Amniotic epithelial cell (primary cell): ENCODE results near the gene PTPRQ.

ENCODE experiments used
- DNase-seq: peaks from one replicate; pipeline ENCODE4 v3.0.0-alpha.2; 2010; ENCODE audit warnings: low read depth

Gene PTPRQ

GRCh38 chr12:80643961-80644360 lies 199.9 kb downstream of the PTPRQ start:
- no peak for DNase-seq

- peak; percentile 86 for DNase-seq
Measured at GRCh38 chr12:80648881-80649280, 204.8 kb downstream of the PTPRQ start.

- peak; percentile 62 for DNase-seq
Measured at GRCh38 chr12:80655751-80656150, 211.7 kb downstream of the PTPRQ start.

DNA sequence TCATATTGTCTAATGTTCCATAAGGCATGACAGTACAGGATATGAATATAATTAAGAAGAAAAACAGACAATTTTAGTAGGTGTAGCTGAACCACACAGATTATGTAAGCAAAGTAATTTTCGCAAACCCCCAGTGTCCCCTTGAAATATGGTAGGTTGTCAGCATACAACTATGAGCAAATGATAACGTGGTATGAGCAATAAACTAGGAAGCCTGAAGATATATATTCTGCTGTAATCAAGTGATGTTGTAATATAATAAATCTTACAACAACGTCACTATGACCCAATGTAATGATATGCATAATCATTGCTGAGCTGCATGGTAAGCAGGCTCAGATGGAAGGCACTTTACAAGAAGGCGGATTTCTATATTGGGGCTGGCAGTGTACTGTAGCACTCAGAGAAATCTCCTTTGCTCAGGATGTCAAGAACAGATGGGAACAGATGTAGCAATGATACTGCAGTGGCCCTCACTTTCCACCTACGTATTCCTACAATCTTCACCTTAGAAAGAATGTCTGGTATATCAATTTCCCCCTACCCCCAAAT lies 215.6 kb downstream of the PTPRQ start:
- peak; percentile 90 for DNase-seq

DNA sequence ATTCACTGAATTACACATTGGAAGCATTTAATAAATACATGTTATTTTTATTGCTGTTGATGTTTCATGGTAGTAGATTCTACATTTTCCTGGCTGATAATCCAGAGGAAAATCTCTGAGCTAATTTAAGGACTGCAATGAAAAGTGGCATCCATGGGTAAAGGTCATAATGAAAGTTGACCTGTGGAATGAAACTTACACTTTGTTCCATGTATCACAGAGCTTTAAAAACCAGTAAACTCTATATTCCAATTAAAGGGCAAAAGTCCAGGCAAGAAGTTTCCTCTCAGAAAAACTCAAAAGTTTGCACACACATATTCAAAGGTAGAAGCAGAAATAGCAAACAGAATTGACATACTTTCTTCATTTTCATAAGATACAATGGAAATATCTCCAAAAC lies 218.6 kb downstream of the PTPRQ start:
- DNase-seq = no peak

DNA sequence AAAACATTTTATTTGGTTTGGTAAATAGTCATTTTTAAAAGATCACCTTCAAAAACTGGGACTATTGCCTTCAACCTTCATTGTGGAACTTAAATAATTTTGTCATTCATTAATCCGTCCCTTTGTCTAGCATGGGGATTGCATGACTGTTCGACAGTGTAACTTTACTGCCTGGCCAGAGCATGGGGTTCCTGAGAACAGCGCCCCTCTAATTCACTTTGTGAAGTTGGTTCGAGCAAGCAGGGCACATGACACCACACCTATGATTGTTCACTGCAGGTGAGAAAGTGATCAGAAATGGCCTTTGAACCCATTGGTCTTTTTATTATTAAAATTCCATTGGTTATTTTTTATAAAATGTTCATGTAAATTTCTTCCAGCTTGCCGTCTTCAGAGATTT lies 226.2 kb downstream of the PTPRQ start:
- DNase-seq = no peak

- peak; percentile 72 for DNase-seq
Measured at GRCh38 chr12:80676042-80676636, 232.1 kb downstream of the PTPRQ start.

DNA sequence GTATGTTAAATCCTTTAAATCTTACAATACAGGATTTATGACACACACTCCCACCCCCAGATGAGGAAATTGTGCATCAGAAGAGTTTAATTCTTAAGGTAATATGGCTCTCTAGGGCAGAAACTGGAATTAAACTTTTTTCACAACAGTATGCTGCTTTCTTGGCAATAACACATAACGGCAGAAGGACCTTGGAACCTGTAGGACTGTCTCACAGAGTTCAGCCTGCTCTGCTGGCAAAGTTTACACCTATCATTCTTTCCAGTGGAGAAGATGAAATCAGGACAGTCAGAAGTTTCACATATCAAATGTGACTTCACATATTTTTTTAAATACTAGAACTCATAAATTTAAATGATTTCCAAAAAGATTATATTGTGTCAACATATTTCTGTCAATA lies 232.8 kb downstream of the PTPRQ start:
- DNase-seq = no peak

- no peak for DNase-seq
Measured at GRCh38 chr12:80677994-80678393, 234.0 kb downstream of the PTPRQ start.

DNA sequence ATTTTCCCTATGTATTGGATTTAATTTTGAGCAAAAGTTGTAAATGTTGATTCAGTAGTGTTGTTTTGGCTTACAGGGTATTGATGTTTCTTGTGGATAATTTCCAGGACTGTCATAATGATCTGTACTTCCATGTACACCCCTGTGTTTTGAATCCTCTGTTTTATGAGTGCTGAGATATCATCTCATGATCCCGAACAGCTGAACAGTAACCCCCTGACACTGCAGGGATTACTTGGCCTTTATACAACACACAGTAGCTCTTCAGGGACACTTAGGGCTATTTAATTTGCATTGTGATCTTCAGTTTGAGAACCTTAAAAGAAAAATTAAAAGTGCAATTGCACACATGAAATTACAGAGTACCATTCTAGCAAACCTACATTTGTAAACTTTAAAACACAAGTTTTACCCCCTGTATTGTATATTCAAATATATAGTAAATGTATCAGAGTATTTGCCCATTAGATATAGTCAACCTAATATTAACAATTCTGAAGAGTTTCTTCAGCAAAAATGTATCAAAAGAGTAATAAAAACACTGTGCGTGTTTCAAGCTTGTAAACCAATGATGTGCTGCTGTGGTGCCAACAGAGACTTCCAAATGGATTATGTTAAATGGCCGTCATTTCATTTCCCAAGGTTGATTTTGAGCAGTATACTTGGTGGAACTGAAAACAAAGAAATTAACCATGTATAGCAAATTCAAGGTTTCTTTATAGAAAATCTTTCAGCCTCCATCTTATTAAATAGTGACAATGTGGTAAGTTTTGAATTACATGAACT lies 235.5 kb downstream of the PTPRQ start:
- DNase-seq = no peak

- no peak for DNase-seq
Measured at GRCh38 chr12:80681287-80681686, 237.3 kb downstream of the PTPRQ start.

DNA sequence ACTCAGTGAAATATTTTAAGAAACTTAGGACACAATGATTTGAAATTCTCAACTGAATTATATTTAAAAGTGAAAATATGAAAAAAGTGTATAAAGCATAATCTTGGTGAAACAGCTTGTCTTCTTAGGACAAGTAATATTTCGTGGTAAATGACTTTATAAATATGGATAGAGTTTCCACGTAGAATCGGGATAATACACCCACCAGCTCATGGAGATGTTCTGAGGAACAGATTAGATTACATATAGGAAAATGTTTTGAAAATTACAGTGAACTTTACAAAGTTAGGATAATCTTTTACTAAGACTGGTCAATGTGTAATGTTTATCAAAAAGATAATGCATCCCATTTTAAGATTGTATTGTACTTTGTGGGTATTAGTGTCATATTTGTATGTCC lies 237.8 kb downstream of the PTPRQ start:
- no peak for DNase-seq

GRCh38 chr12:80684077-80684495 lies 240.1 kb downstream of the PTPRQ start:
- DNase-seq = no peak

DNA sequence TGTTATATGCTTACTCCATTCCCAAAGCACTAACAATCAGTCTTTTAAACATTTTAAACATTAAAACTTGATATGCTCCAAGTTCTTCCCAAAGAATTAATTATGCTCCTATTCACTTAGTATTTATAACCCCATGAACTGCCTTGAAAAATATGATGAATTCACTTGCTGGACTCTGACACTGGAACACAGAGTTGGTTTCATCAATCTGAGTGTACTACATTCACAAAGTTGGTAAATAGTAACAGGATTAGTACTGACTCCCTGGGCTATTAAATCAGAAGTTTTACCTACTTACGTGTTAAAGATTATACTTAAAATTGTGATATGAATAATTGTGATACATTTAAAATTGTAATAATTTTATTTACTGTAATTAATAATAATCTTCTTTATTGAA lies 246.1 kb downstream of the PTPRQ start:
- DNase-seq = no peak

- no peak for DNase-seq
Measured at GRCh38 chr12:80690513-80690912, 246.5 kb downstream of the PTPRQ start.

DNA sequence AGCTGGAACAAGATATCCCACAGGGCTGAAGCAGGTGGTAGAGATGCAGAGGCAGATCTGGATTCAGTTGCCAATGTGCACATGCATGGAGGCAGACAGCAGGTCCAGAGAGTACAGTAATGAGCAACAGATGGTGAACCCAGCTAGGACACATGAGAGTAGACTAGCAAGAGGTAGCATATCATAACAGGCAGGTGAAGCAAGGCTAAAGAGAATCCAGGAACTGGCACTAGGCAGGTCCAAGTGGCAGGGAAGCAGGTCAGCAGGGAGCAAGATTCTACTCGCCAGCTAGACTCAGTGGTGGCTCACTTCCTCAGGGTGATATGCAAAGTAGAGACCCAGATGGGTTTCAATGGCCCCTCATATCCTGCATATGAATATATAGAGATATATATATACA lies 248.1 kb downstream of the PTPRQ start:
- no peak for DNase-seq

- DNase-seq = no peak
Measured at GRCh38 chr12:80697270-80697887, 253.3 kb downstream of the PTPRQ start.

DNA sequence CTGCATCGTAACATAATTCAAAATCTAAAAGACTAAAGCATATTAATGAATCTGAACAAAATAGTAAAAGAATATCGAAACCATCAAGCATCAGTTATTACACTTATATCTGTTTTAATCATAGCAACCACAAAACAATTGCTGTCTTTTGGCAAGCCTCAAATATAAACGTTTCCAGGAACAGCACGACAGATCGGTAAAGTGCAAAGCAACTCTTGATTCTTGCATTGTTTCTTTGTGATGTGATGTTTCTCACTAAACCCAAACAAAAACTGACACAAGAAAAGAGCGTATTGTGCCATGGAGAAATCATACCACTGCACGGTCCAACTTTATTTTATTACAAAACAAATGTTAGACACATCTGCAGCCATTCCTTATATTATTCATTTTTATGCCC lies 254.2 kb downstream of the PTPRQ start:
- no peak for DNase-seq

DNA sequence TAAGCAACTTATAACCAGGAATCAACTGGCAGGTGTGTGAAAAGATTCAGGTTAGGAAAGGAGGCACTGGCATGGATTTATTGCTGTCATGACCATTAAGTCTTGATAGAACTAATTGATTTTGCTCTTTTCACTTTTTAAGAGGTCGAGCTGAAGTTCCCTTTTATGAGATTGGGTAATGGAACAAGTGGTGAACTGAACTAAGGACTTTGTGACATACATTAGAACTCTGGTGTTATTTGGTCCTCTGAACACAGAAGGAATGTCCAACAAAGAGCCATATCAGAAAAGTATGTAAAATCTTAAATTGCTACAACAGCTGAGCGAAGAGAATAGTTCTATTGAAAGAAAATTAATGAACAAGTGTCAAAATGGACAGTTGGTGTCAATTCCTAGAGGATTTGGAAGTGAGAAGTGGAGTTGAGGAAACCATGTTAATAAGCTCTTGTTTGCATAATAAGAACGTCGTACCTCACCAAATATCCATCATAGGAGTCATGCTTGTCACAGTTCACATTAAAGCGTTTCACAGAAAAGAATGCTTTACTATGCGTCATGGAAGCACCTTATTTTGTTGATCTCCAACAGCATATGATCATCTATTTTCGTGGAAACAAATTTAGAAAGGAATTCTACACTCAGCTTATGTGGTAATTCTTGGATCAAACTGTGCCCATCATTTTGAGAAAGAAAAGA lies 255.0 kb downstream of the PTPRQ start:
- DNase-seq = no peak

DNA sequence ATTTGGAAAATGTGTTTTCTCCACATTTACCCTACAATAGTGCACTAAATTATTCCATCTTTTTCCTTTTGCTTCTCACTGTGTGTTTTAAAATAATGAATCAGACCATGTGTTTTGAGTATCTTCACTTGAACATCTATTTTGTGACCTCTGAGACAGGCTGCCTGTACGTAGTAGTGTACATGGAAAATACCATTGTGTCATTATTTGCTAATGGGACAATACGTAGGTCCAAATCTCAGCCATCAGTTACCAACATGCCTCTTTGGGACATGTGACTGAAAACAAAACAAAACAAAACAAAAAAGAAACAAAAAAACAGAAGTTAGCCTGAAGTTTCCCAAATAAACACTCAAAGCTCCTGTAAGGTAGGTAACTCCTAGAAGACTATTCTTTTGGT lies 256.3 kb downstream of the PTPRQ start:
- DNase-seq = no peak

DNA sequence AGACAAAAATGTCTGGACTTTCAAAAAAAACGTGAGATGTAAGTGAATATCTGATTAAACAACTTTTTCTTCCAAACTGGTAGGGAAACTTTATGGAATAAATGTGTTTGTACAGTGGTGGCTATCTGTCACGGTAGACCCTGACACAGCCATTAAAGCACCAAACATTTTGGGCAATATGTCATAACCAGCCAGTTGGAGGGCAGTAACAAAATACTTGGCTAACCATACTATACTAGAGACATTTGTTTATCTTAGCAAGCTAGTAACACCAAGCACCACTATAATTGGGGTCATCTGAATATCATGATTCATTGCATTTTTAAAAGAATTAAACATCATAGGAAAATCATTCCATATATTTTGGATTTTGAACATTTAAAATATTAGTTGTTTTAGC lies 257.4 kb downstream of the PTPRQ start:
- DNase-seq = no peak
